Esophagus squamous epithelium (tissue), 4 donors: ENCODE measurements around the gene PREX1.

ENCODE experiments used
- POLR2A ChIP-seq, 4 donors: fragments of 450-650 bp; IDR thresholded peaks; one replicate each; pipeline ENCODE4 v1.6.1; 2017; ENCODE audit warnings: antibody characterized with exemption in 4 of 4, mild to moderate bottlenecking in 4 of 4, moderate library complexity in 3 of 4
- TF ChIP-seq, protein P1 (sequence below), 6 experiments: fragments of 450-650 bp in 4 of 6; fragments of 200-600 bp in 2 of 6; sonication (generic) in 2 of 6; IDR thresholded peaks; one replicate each; pipeline ENCODE4 v1.5.1; 2016 to 2019; ENCODE audit warnings: antibody characterized with exemption in 6 of 6, mild to moderate bottlenecking in 4 of 6, moderate library complexity in 4 of 6

DNA sequence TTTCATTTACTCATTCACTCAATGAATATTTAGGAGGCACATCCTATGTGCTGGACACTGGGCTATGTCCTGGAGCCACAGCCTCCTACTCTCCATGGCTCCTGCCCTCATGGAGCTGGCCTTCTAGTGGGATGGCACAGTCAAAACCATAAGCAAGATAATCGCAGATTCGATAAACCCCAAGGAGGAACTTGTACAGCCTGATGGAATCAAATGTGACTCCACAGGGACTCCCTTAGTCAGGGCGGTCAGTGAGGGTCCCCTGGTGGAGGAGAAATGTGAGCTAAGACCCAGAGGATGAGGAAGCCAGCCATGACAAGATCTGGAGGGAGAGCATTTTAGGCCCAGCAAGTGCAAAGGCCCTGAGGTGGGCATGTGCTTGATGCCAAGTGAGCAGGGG, 211.9 kb downstream of the PREX1 start:
- no peak for TF ChIP-seq POLR2A (IDR thresholded peaks at IDR 0.05)
- TF ChIP-seq, protein P1, sequence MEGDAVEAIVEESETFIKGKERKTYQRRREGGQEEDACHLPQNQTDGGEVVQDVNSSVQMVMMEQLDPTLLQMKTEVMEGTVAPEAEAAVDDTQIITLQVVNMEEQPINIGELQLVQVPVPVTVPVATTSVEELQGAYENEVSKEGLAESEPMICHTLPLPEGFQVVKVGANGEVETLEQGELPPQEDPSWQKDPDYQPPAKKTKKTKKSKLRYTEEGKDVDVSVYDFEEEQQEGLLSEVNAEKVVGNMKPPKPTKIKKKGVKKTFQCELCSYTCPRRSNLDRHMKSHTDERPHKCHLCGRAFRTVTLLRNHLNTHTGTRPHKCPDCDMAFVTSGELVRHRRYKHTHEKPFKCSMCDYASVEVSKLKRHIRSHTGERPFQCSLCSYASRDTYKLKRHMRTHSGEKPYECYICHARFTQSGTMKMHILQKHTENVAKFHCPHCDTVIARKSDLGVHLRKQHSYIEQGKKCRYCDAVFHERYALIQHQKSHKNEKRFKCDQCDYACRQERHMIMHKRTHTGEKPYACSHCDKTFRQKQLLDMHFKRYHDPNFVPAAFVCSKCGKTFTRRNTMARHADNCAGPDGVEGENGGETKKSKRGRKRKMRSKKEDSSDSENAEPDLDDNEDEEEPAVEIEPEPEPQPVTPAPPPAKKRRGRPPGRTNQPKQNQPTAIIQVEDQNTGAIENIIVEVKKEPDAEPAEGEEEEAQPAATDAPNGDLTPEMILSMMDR (IDR thresholded peaks at IDR 0.05): no peak
